HL-60 (cell line): Measurements from ENCODE around the gene SAC3D1.
A peak's percentile ranks its signal among the peaks of the same experiment; 100 is the strongest.

ENCODE experiments used
- CTCF ChIP-seq: IDR thresholded peaks from one replicate; pipeline ENCODE4 v1.5.1; 2011; ENCODE audit warnings: low read length, control low read depth, inconsistent platforms; ENCODE audit not compliant: insufficient read depth
- POLR2AphosphoS5 ChIP-seq: IDR thresholded peaks from 2 replicates; pipeline ENCODE4 v1.6.1; 2012; ENCODE audit warnings: low read depth

DNA sequence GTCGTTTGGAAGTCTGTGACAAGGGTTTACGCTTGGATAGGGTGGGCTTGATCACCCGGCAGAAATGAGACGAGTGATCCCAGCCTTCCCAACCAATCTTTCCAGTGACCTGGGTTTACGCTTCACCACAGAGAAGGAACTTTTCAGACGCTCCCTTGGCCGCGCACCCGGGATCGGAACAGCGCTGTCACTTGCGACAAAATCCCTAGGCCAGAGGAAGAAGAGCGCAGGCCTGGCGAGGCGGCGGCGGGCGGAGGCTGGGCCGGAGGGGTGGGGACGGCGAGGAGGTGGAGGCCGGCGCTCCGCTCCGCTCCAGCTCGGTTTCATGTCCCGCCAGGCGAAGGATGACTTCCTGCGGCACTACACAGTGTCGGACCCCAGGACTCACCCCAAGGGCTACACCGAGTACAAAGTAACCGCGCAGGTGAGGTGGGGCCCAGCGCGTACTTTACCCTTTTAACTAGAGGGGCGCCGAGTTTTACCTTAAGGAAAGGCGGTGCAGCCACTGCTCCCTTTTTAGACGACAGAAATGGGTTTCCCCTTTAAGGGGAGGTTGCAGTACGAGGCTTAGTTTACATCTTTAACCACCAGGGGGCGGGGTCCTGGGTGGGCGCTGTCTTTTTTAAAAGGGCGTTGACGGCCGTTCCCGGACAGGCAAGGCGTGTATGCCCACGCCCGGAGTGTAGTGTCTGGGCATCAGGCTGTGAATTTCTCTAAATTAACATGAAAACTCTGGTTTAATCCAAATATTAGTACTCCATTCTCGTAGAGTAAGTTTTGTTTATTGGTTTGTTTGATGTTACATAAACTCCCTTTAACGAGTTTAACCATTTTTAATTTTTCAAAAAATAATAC is 13.6 kb upstream of the SAC3D1 start, which contains the start of gene SNX15:
- TF ChIP-seq CTCF = peak; percentile 27
- no peak; the same call in 1 of the 2 replicates for TF ChIP-seq POLR2AphosphoS5
